RWPE1 (cell line): ENCODE measurements around the gene SMARCD3.

Experiments
- CTCF ChIA-PET: fragments of 350-600 bp; sonication (Branson Sonifier 250); formaldehyde crosslinking; extraction: SDS; loops from one replicate; lab custom pipeline; 2021; lab: Yijun Ruan, JAX
- POLR2A ChIA-PET: fragments of 400-600 bp; formaldehyde crosslinking; extraction: SDS; loops from one replicate; lab custom pipeline; 2020; ENCODE audit warnings: antibody characterized with exemption; ENCODE audit not compliant: low non-redundant PET; lab: Yijun Ruan, JAX
- DNase-seq: peaks from one replicate; pipeline ENCODE4 v3.0.0; 2012; ENCODE audit warnings: low spot score
- H3K27ac ChIP-seq: fragments of 450-650 bp; 2 replicates; pipeline ENCODE4 v1.5.1; 2017
- TF ChIP-seq, protein P1 (sequence below): fragments of 450-650 bp; conservative IDR thresholded peaks from 2 replicates; pipeline ENCODE4 v1.5.1; 2017; ENCODE audit warnings: low read depth, mild to moderate bottlenecking

SMARCD3 gene

DNA sequence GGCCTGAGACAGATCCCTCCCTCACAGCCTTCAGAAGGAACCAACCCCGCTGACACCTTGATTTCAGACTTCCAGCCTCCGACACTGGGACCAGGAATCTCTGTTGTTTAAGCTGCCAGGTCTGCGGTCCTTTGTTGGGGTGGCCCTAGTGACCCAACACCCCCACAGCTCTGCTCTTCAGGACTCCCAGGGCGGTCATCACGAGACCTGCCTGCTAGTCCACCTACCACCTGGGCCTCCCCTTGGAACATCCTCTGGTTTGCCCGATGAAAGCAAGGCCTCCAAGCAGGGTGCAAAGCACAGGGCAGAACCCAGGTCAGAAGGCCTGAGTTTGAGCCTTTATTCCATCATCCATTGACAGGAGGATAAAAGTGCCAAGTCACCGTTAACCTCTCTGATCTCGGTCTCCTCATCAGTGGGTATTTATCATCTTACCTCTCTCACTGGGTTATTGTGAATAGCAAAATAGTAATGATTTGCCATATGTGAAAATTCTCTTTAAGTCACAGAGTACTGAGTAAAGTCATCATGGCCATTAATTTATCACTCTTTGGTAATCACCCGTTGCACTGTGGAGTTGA lies 16.9 kb upstream of the SMARCD3 start:
- no peak for DNase-seq
- no peak overlapping the region for H3K27ac ChIP-seq
- ChIA-PET CTCF (interaction anchor here (0.5 kb wide), 1 partner anchor 1047 kb away, joined by 3 read pairs; no protein-coding TSS in a partner anchor), POLR2A (no interaction called here)
- TF ChIP-seq, protein P1, sequence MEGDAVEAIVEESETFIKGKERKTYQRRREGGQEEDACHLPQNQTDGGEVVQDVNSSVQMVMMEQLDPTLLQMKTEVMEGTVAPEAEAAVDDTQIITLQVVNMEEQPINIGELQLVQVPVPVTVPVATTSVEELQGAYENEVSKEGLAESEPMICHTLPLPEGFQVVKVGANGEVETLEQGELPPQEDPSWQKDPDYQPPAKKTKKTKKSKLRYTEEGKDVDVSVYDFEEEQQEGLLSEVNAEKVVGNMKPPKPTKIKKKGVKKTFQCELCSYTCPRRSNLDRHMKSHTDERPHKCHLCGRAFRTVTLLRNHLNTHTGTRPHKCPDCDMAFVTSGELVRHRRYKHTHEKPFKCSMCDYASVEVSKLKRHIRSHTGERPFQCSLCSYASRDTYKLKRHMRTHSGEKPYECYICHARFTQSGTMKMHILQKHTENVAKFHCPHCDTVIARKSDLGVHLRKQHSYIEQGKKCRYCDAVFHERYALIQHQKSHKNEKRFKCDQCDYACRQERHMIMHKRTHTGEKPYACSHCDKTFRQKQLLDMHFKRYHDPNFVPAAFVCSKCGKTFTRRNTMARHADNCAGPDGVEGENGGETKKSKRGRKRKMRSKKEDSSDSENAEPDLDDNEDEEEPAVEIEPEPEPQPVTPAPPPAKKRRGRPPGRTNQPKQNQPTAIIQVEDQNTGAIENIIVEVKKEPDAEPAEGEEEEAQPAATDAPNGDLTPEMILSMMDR = no peak

DNA sequence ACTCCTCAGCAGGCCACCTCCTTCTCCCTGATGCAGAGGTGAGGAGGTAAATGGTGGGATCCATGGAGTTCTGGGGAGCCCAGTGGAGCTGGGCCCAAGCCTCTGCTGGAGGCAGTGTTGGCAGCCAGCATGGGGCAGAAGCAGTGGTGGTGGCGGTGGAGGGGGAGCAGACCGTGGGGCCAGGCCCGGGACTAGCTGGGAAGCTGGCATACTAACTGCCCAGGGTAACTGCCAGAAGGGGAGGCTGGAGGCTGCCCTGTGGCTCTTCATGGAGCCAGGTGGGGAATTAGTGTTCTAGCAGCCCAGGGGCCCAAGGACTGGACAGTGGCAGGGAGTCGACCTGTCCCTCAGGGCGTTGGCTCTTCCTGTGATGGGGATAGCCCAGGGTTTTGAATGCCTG lies 16.1 kb upstream of the SMARCD3 start:
- no peak for DNase-seq
- ChIA-PET POLR2A (no interaction called here), CTCF (interaction anchor here (0.5 kb wide), 1 partner anchor 1048 kb away, joined by 3 read pairs; no protein-coding TSS in a partner anchor)
- TF ChIP-seq, protein P1 = no peak
- H3K27ac ChIP-seq = no peak overlapping the region

DNA sequence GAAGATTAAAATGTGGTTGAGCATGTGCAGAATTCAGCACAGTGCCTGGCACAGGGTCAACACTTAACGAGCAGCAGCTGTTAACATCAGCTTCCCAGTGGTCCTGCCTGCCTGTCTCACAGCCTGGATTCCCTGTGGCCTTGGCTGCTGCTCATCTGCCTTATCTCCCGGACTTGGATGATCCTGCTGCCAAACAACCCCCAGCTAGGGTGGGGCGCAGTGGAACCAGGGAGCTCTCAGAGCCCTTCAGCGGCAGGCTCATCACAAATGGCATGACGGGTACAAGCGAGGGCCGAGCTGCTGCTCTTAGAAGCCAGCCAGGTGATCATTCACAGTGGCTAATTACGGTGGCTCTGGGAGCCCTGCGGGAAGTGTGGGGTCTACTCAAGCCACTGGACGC lies 13.0 kb upstream of the SMARCD3 start:
- ChIA-PET POLR2A (no interaction called here), CTCF (interaction anchor here (1.5 kb wide), 1 partner anchor 18 kb away, joined by 3 read pairs; no protein-coding TSS in a partner anchor)

DNA sequence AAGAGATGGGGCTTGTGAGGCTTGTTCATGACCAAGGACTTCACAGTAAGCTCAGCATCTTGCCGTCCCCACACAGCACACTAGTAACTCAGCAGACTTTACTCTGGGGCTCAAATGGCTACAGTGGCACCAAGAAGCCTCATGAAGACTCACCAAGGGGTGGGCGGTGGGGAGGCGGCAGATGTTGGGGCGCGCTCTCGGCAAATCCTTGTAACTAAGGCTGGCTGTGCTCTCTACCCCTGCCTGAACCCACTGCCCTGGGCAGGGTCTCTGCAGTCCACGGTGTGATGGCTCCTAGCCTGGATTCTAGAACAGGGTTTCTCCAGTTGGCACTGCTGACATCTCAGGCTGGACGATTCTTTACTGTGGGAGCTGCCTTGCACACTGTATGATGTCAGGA lies 12.4 kb upstream of the SMARCD3 start:
- ChIA-PET CTCF (interaction anchor here (1.5 kb wide), 1 partner anchor 17 kb away, joined by 3 read pairs; no protein-coding TSS in a partner anchor), POLR2A (no interaction called here)
- DNase-seq = no peak
- H3K27ac ChIP-seq = no peak overlapping the region
- TF ChIP-seq, protein P1 = no peak

More for the DNA sequence above, 13.0 kb upstream of the SMARCD3 start:
- no peak overlapping the region for H3K27ac ChIP-seq
- no peak for DNase-seq
- TF ChIP-seq, protein P1 = no peak

DNA sequence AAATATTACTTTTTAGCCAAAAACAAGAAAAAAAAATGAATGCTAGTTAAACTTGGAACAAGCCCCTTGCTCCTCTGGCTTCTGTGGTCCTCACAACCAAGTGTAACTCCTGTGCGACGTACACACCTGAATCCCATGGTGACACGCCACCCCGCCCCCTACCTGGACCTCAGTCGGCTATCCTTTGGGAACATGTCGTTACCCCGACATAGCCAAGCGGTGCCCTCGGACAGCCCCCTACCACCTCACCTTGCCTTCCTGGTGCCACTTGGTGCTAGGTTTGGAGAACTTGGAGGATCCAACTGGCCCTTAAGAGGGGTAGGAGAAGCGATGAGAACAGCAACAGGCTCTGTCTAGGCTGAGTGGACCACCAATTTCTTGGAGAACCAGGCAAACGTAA lies 12.0 kb upstream of the SMARCD3 start:
- POLR2A ChIA-PET = no interaction called here
- TF ChIP-seq, protein P1 = no peak
- CTCF ChIA-PET = interaction anchor here (1.5 kb wide), 1 partner anchor 17 kb away, joined by 3 read pairs; no protein-coding TSS in a partner anchor
- no peak overlapping the region for H3K27ac ChIP-seq
- DNase-seq = no peak

DNA sequence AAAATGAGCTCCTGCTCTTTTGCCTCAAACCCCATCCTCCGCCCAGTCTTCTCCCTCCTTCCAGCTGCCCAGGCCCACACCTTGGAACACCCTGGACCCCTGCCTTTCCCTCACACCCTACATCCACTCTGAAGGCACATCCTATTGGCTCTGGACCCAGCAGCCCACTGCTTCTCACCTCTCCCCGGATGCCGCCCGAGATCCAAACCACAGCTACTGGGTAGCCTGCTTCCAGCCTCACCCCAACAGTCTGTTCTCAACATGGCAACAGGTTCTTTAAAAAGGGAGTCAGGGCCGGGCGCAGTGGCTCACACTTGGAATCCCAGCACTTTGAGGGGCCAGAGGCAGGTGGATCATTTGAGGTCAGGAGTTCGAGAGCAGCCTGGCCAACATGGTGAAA lies 9.5 kb upstream of the SMARCD3 start:
- POLR2A ChIA-PET = no interaction called here
- H3K27ac ChIP-seq = no peak overlapping the region
- CTCF ChIA-PET = no interaction called here
- DNase-seq = no peak
- TF ChIP-seq, protein P1 = no peak
